ENCODE measurements around the gene KCNMB3.

KCNMB3 gene

DNA sequence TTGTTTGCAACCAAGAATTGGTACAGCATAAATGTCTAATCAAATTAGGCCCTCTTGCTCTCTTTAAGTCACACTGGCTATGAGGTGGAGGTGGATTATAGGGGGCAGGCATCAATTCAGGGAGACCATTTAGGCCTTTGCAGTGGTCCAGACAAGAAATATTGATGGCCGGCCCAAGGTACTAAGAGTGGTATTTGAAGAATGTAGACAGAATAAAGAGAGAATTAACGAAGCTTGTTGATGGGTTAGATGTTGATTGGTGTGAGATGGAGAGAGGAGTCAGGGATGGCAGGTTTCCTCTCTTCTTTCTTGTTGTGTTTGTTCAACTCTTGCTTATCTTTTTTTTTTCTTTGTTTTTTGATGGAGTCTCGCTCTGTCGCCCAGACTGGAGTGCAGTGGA is 54.2 kb downstream of the KCNMB3 start:
- Histone ChIP-seq H2AFZ (ENCODE audit: low read length, unreplicated experiment) (no peak overlapping the region), H3K79me2 (ENCODE audit: control insufficient read depth, insufficient read depth, low read length, unreplicated experiment) (peaks cover 41% of the 10 kb centered on the region), H3K4me1 (ENCODE audit: control insufficient read depth, insufficient read depth, low read length, unreplicated experiment) (peaks cover 14% of the 10 kb centered on the region), H3K27me3 (ENCODE audit: insufficient read depth, low read length) (no peaks in the 10 kb centered on the region), H3K27ac (ENCODE audit: low read depth, low read length) (0 out of 2 replicates have a peak overlapping the region, but pooled peaks have one; percentile 13), H3K36me3 (ENCODE audit: insufficient read depth, low read length) (peaks cover 11% of the 10 kb centered on the region), H3K4me3 (ENCODE audit: low read depth, low read length) (no peak overlapping the region)

DNA sequence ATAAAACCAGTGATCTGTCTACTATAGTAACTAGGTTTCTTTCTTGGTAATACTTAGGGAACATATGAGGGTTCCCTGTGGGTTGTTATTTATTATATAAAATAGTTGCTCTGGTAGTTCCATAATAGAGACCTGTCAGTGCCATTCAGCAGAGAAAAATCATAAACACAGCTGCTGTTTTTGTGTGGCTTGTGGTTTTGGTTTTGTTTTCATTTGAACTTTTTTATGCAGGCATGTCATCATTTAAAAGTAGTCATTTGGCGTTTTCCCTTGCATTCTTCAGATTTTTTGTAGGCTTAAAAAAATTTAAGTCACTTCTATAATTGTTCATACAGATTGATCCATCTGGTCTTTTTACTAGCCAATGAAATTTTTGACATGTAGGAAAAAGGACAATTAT is 54.8 kb downstream of the KCNMB3 start:
- Histone ChIP-seq H3K36me3 (ENCODE audit: insufficient read depth, low read length) (peaks cover 11% of the 10 kb centered on the region), H2AFZ (ENCODE audit: low read length, unreplicated experiment) (no peak overlapping the region), H3K27me3 (ENCODE audit: insufficient read depth, low read length) (no peaks in the 10 kb centered on the region), H3K4me1 (ENCODE audit: control insufficient read depth, insufficient read depth, low read length, unreplicated experiment) (peaks cover 14% of the 10 kb centered on the region), H3K27ac (ENCODE audit: low read depth, low read length) (peak overlapping the region; percentile 24), H3K4me3 (ENCODE audit: low read depth, low read length) (no peak overlapping the region), H3K79me2 (ENCODE audit: control insufficient read depth, insufficient read depth, low read length, unreplicated experiment) (peaks cover 44% of the 10 kb centered on the region)

DNA sequence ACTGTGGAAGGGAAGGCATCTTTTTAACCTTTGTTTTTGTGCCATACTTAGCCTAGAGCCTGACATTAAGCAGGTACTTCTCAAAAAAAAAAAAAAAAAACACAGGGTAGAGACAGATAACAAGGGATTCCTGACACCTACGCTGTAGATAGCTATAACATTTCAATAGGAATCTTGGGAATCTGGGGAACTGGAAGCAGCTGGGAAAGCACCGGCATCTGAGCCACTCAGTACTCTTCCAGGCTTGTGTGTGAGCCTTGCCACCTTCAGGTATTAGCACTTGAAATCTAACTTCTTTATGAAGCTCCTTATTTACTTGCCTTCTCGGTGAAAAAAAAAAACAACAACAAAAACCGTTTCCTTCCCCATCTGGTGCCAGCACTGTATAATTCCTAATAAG is 56.0 kb downstream of the KCNMB3 start:
- Histone ChIP-seq H3K27me3 (ENCODE audit: insufficient read depth, low read length) (no peaks in the 10 kb centered on the region), H3K4me3 (ENCODE audit: low read depth, low read length) (no peak overlapping the region), H3K36me3 (ENCODE audit: insufficient read depth, low read length) (peaks cover 11% of the 10 kb centered on the region), H2AFZ (ENCODE audit: low read length, unreplicated experiment) (no peak overlapping the region), H3K4me1 (ENCODE audit: control insufficient read depth, insufficient read depth, low read length, unreplicated experiment) (peaks cover 17% of the 10 kb centered on the region), H3K79me2 (ENCODE audit: control insufficient read depth, insufficient read depth, low read length, unreplicated experiment) (peaks cover 55% of the 10 kb centered on the region), H3K27ac (ENCODE audit: low read depth, low read length) (no peak overlapping the region)
